Activated effector memory CD4-positive, alpha-beta T cell treated with anti-CD3 and anti-CD28 coated beads, Interleukin-2, amount 50 U/mL, for 16 hours (primary cell): ENCODE results near the gene CPS1.

Source experiments
- DNase-seq: peaks from one replicate; pipeline ENCODE4 v3.0.0-alpha.2; 2020

Gene CPS1

GRCh38 chr2:210548031-210548430, 8.4 kb upstream of the CPS1 start:
- DNase-seq, result no peak

GRCh38 chr2:210548878-210549384, 7.5 kb upstream of the CPS1 start:
- no peak for DNase-seq

- DNase-seq, result no peak
Observed at GRCh38 chr2:210551001-210551400, 5.4 kb upstream of the CPS1 start.

DNA sequence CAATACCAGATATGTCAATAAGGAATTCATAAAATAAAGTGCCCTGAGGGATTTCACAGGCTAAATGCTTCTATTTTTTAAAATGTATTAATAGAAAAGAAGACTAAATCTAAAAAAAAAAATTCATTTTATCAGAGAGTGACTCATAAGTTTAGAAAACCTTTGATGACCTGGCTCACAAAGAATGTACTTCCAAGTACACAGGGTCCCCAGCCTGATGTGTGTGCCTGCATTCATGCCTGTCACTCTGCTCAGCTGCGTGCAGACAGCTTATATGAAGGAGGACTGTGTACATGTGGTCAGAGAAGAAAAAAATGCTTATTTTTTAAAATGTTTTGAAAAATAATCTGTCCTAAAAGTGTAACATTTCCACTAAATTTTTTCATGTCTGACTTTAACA, 3.0 kb upstream of the CPS1 start:
- DNase-seq, result no peak

DNA sequence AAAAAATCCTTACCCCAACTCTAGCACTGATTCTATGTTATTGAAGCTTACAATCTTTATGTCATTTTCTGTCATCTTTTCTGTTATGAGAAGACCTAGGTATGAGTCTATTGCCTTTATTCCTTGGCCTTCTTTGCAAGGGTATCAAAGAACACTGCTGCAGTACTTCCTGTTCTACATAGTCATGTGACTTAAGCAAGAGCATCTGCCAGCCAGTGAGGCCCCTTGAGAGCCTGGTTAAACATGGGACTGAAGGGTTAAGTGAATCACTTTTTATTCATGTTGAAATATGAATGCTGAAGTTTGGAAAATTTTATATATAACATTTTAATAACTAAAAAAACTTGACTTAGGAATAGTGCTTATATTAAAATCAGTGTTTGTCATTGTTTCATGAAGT, 844 bp upstream of the CPS1 start:
- DNase-seq, result no peak

GRCh38 chr2:210557721-210558120, 1.3 kb downstream of the CPS1 start:
- DNase-seq, result no peak

- DNase-seq, result no peak
Observed at GRCh38 chr2:210558708-210559107, 2.3 kb downstream of the CPS1 start.

- no peak for DNase-seq
Observed at GRCh38 chr2:210559182-210559581, 2.8 kb downstream of the CPS1 start.

- no peak for DNase-seq
Observed at GRCh38 chr2:210561475-210561874, 5.1 kb downstream of the CPS1 start.

GRCh38 chr2:210562091-210562490, 5.7 kb downstream of the CPS1 start:
- DNase-seq, result no peak

- DNase-seq, result no peak
Observed at GRCh38 chr2:210562502-210563080, 6.2 kb downstream of the CPS1 start.

DNA sequence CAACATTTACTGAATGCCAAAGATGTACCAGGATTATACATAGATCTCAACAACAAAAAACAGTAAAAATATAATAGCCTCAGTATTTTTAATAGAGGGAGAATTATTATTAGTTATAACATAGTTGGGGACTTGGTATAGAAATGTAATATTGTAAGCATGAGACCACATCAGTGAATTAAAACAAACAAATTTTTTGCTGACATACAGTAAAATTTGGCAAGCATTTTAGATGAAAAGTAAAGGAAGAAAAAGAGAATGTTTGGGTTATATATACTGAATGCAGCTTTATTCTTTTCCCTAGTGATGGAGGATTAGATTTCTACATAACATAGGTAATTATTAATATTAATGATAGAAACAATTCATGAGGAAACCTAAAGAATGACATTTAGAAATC, 10.9 kb downstream of the CPS1 start:
- no peak for DNase-seq

DNA sequence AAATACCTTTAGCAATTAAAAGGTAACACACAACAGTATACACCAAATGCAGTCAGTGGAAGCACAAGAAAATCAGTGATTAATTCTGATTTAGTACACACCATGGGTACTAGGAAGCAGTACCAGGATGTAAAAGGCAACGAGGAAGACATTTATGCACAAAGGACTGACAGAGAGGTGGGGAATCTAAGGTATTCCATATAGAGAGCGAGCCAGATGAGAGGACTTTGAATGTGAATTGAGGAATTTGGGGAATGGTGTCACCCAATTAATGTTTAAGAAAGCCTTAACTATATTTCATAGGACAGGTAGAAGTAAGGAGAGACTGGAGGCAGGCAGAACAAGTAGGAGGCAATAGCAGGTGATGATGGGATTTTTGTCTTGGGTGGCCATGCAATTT, 11.7 kb downstream of the CPS1 start:
- no peak for DNase-seq

DNA sequence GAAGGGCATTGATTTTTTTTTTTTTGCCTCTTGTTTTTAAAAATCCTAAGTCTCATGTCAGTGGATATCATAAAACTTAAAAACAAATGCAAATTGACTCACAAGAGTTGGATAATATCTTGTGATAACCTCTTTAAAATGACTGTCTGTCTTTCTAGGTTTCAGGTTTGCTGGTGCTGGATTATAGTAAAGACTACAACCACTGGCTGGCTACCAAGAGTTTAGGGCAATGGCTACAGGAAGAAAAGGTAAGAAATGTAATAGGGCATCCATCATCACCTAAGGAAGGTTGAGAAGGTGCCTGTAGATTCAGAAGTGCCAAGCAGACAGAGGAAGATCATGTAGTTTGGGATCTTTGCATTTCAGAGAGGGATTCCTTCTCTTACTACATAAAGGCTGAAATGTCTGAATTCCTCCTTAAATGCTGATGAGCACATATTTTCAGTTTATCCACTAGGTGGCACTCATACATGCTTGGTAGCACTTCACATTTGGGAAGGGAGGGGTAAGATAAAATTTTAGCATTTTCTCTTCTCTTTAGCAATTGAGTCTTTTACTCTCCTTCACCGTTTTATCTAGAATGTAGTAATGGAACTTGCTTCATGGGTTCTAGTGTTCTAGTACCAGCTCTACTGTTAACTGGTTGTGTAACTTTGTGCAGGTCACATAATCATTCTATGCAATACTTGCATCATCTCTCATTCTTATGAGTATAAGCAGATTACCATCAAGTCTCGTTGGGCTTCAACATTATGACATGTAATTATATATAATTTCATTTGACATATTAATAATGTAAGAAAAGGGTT, 21.1 kb downstream of the CPS1 start:
- DNase-seq, result no peak

DNA sequence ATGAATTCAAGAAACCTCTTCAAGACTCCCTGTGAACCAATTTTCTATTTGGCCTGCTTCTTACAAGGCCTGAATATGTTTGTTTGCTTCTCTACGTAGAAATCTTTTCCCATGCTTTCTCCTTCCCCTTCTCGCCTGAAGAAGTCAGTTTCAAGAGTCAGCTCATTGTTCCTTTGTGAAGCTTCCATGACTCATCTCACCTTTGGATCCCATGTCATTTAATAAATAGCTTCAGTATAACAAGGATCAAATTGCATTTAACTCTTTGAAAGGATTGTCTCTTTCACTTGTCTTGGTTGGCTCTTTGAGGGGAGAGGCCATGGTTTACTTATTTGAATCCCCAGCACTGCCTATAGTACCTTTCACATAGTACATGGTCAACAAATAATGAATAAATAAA, 28.4 kb downstream of the CPS1 start:
- DNase-seq, result no peak

- DNase-seq, result no peak
Observed at GRCh38 chr2:210586381-210586780, 30.0 kb downstream of the CPS1 start.

- DNase-seq, result no peak
Observed at GRCh38 chr2:210591663-210592062, 35.3 kb downstream of the CPS1 start.

GRCh38 chr2:210592726-210593125, 36.3 kb downstream of the CPS1 start:
- no peak for DNase-seq

DNA sequence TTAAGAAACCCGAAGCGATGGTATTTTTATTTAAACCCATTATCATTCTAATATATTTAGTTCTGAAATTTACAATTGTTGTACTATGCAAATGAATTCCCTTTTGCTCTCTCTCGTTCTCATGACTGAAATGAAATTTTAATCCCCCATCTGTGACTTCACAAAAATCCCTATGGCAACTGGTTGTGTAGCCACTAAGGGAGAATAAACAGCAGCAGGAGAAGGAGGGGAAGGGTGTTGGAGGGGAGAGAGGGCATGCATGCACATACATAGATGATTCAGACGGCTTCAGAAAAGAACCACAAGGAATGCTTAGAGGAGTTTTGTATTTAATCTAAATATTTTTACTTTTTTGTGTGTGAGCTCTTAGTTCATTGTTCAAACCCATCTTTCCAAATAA, 36.8 kb downstream of the CPS1 start:
- DNase-seq, result no peak

- no peak for DNase-seq
Observed at GRCh38 chr2:210598219-210598618, 41.8 kb downstream of the CPS1 start.

GRCh38 chr2:210599476-210599875, 43.1 kb downstream of the CPS1 start:
- DNase-seq, result no peak

- DNase-seq, result no peak
Observed at GRCh38 chr2:210604666-210605065, 48.3 kb downstream of the CPS1 start.

GRCh38 chr2:210606001-210606400, 49.6 kb downstream of the CPS1 start:
- DNase-seq, result no peak

- DNase-seq, result no peak
Observed at GRCh38 chr2:210611466-210611865, 55.1 kb downstream of the CPS1 start.

DNA sequence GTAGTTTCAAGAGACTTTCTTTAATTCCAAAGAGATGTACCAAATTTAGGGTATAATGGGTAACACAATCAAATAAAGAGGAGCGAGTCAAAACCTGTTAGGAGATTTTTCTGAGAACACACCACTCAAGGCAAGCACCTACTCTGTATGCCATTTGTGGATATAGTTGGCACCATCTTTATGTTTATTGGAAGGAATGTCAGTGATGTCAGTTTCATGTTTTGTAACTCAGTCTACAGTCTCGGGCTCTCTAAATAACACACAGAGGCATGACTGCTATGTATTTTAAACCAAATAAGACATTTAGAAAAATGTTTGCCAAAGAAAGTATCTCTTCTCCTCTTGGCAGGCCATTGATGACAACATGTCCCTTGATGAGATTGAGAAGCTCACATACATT, 59.7 kb downstream of the CPS1 start:
- no peak for DNase-seq
